ENCODE results near the gene FANCE. TPM values are rescaled to one million over a fixed set of nuclear protein-coding genes. Genes with fewer than 3 reads are reported as not detected.
"Not testable (repeated sequence)": the region's sequence is repeated elsewhere in the genome, so short reads cannot be mapped to it uniquely, and the experiment has no call there.

The FANCE gene
- total RNA-seq, 2 experiments from 2014 or later, result 16.3 TPM

- Mint-ChIP-seq H3K27me3 (ENCODE audit: low read depth) (peaks cover 7% of the 10 kb centered on the region), H3K36me3 (ENCODE audit: low read depth) (no peaks in the 10 kb centered on the region), H3K4me3 (no peak overlapping the region), H3K9me3 (no peaks in the 10 kb centered on the region), H3K4me1 (ENCODE audit: low read depth) (no peaks in the 10 kb centered on the region), H3K27ac (no peak overlapping the region)
- no peak for DNase-seq
- CTCF ChIA-PET, result interaction anchor here (1.2 kb wide), 1 partner anchor 11 kb away, joined by 3 read pairs; no protein-coding TSS in a partner anchor
- intact Hi-C loops (cut with micrococcal nuclease), result no loop called here
These were observed 59.4 kb downstream of the FANCE start for GRCh38 chr6:35511562-35511941.

GRCh38 chr6:35512006-35512405, 59.9 kb downstream of the FANCE start:
- no peak overlapping the region for H3K4me3 Mint-ChIP-seq
- intact Hi-C loops (cut with micrococcal nuclease), result no loop called here

GRCh38 chr6:35512740-35513139, 60.6 kb downstream of the FANCE start, which contains the start of gene TULP1:
TULP1 (minus strand) TSS chr6:35512896; CDS start chr6:35512858, 38 bp downstream.
- no peaks in the 10 kb centered on the region for H3K9me3 Mint-ChIP-seq
- no peaks in the 10 kb centered on the region for H3K4me1 Mint-ChIP-seq (ENCODE audit: low read depth)
- H3K4me3 Mint-ChIP-seq, result no peak within 1 kb of the TSS
- intact Hi-C loops (cut with micrococcal nuclease), result no loop called here
- CTCF ChIA-PET, result no interaction called here
- no peak within 1 kb of the TSS for H3K27ac Mint-ChIP-seq
- no peaks in the 10 kb centered on the region for H3K36me3 Mint-ChIP-seq (ENCODE audit: low read depth)
- DNase-seq, result no peak
- peaks cover 7% of the 10 kb centered on the region for H3K27me3 Mint-ChIP-seq (ENCODE audit: low read depth)

More at GRCh38 chr6:35512006-35512405, 59.9 kb downstream of the FANCE start:
- CTCF ChIA-PET, result interaction anchor here (1.2 kb wide), 1 partner anchor 11 kb away, joined by 3 read pairs; no protein-coding TSS in a partner anchor
- no peaks in the 10 kb centered on the region for H3K9me3 Mint-ChIP-seq
- no peaks in the 10 kb centered on the region for H3K4me1 Mint-ChIP-seq (ENCODE audit: low read depth)
- no peaks in the 10 kb centered on the region for H3K36me3 Mint-ChIP-seq (ENCODE audit: low read depth)
- H3K27me3 Mint-ChIP-seq (ENCODE audit: low read depth), result peaks cover 7% of the 10 kb centered on the region
- DNase-seq, result no peak
- H3K27ac Mint-ChIP-seq, result no peak overlapping the region

- DNase-seq, result no peak
- Mint-ChIP-seq H3K4me1 (ENCODE audit: low read depth) (no peaks in the 10 kb centered on the region), H3K27ac (no peak overlapping the region), H3K4me3 (no peak overlapping the region), H3K36me3 (ENCODE audit: low read depth) (no peaks in the 10 kb centered on the region), H3K9me3 (no peaks in the 10 kb centered on the region), H3K27me3 (ENCODE audit: low read depth) (peaks cover 7% of the 10 kb centered on the region)
- intact Hi-C loops (cut with micrococcal nuclease), result no loop called here
- CTCF ChIA-PET, result interaction anchor here (0.6 to 1.3 kb wide), 3 partner anchors 39 to 280 kb away, joined by 3 to 7 read pairs (median 4); no protein-coding TSS in a partner anchor
These were observed 62.4 kb downstream of the FANCE start for GRCh38 chr6:35514587-35514986.

GRCh38 chr6:35515939-35516338, 63.8 kb downstream of the FANCE start:
- intact Hi-C loops (cut with micrococcal nuclease); H3K27ac Mint-ChIP-seq; DNase-seq; H3K4me1 Mint-ChIP-seq (ENCODE audit: low read depth); H3K36me3 Mint-ChIP-seq (ENCODE audit: low read depth); H3K4me3 Mint-ChIP-seq; CTCF ChIA-PET; H3K9me3 Mint-ChIP-seq; H3K27me3 Mint-ChIP-seq (ENCODE audit: low read depth): not testable (repeated sequence)

Small RNAs within 50 kb of the gene (microRNA-seq; reads per million reads assigned to microRNA genes)
- 9.9 reads per million, percentile 22 among the genes with 10 or more reads in this experiment for gene MIR7111 (ENCODE audit: borderline microRNAs expressed, borderline replicate concordance)

Other genes starting within 250 kb of the FANCE start
- gene SCUBE3, start 238.4 kb upstream of the FANCE start, total RNA-seq, result not detected
- 10 to 100 TPM; 32.4 to 38.2 TPM for gene ZNF76, start 192.6 kb upstream of the FANCE start, total RNA-seq
- gene DEF6, start 154.5 kb upstream of the FANCE start, total RNA-seq, result 10 to 100 TPM; 89.9 to 90.6 TPM
- gene PPARD, start 109.8 kb upstream of the FANCE start, total RNA-seq, result 10 to 100 TPM; 10.8 to 11.2 TPM
- 1,000 to 10,000 TPM; 2,437 to 2,507 TPM for gene RPL10A, start 16.1 kb downstream of the FANCE start, total RNA-seq
- 1 to 10 TPM; 1.1 to 1.4 TPM for gene TEAD3, start 44.7 kb downstream of the FANCE start, total RNA-seq
- gene TULP1, start 60.6 kb downstream of the FANCE start, total RNA-seq, result not detected
- 100 to 1,000 TPM; 202 to 208 TPM for gene FKBP5, start 236.6 kb downstream of the FANCE start, total RNA-seq